Activated CD4-positive, alpha-beta T cell treated with anti-CD3 and anti-CD28 coated beads, Interleukin-2, amount 50 U/mL, for 16 hours (primary cell): ENCODE results near the gene SALL1.

Experiments
- DNase-seq: peaks from one replicate; pipeline ENCODE4 v3.0.0-alpha.2; 2020

The SALL1 gene

GRCh38 chr16:51150888-51151320, at the start of gene SALL1:
TSS of gene SALL1 (minus strand) at chr16:51151270. CDS start at chr16:51151241, 29 bp downstream.
- DNase-seq: no peak

GRCh38 chr16:51200793-51201192, 49.7 kb upstream of the SALL1 start:
- DNase-seq: no peak

- DNase-seq: no peak
These were observed 47.1 kb upstream of the SALL1 start for GRCh38 chr16:51197953-51198748.

GRCh38 chr16:51193879-51194278, 42.8 kb upstream of the SALL1 start:
- DNase-seq: no peak

GRCh38 chr16:51184702-51185433, 33.8 kb upstream of the SALL1 start:
- no peak for DNase-seq

GRCh38 chr16:51181503-51181811, 30.4 kb upstream of the SALL1 start:
- no peak for DNase-seq

- DNase-seq: no peak
These were observed 29.8 kb upstream of the SALL1 start for GRCh38 chr16:51180719-51181502.

GRCh38 chr16:51175081-51175480, 24.0 kb upstream of the SALL1 start:
- no peak for DNase-seq

- DNase-seq: no peak
These were observed 21.3 kb upstream of the SALL1 start for GRCh38 chr16:51172368-51172767.

- DNase-seq: no peak
These were observed 17.7 kb upstream of the SALL1 start for GRCh38 chr16:51168755-51169154.

GRCh38 chr16:51167170-51167895, 16.3 kb upstream of the SALL1 start:
- DNase-seq: no peak

GRCh38 chr16:51166541-51166940, 15.5 kb upstream of the SALL1 start:
- no peak for DNase-seq

- DNase-seq: no peak
These were observed 15.0 kb upstream of the SALL1 start for GRCh38 chr16:51166091-51166490.

- no peak for DNase-seq
These were observed 14.0 kb upstream of the SALL1 start for GRCh38 chr16:51165043-51165442.

GRCh38 chr16:51164574-51164973, 13.5 kb upstream of the SALL1 start:
- no peak for DNase-seq

GRCh38 chr16:51163894-51164566, 13.0 kb upstream of the SALL1 start:
- no peak for DNase-seq

GRCh38 chr16:51163366-51163765, 12.3 kb upstream of the SALL1 start:
- no peak for DNase-seq

GRCh38 chr16:51161440-51162195, 10.5 kb upstream of the SALL1 start:
- no peak for DNase-seq

- no peak for DNase-seq
These were observed 8.8 kb upstream of the SALL1 start for GRCh38 chr16:51159865-51160264.

GRCh38 chr16:51159296-51159695, 8.2 kb upstream of the SALL1 start:
- no peak for DNase-seq

- DNase-seq: no peak
These were observed 6.6 kb upstream of the SALL1 start for GRCh38 chr16:51157698-51158097.

GRCh38 chr16:51156807-51157200, 5.7 kb upstream of the SALL1 start:
- no peak for DNase-seq
